Esophagus squamous epithelium (tissue), 5 donors: ENCODE data around the gene MAP1LC3B. TPM values are rescaled to one million over a fixed set of nuclear protein-coding genes. Genes with fewer than 3 reads are reported as not detected.

Experiments
- DNase-seq: peaks from one replicate; lab custom pipeline; 2025; lab: John Stamatoyannopoulos, UW
- H3K27ac ChIP-seq, 4 donors: fragments of 200-600 bp; sonication (generic); one replicate each; pipeline ENCODE4 v1.5.1; 2016 to 2019; ENCODE audit warnings: mild to moderate bottlenecking in 1 of 4
- H3K27me3 ChIP-seq, 4 donors: fragments of 200-600 bp; sonication (generic); 1 replicate in 3 of 4; 2 replicates in 1 of 4; pipeline versions ENCODE4 v1.5.1 to v1.6.0; 2017 to 2021; ENCODE audit warnings: antibody characterized with exemption in 1 of 4
- H3K36me3 ChIP-seq, 3 donors: fragments of 200-600 bp; sonication (generic); one replicate each; pipeline ENCODE4 v1.5.1; 2016 to 2019
- H3K4me1 ChIP-seq, 3 donors: fragments of 200-600 bp; sonication (generic); one replicate each; pipeline ENCODE4 v1.5.1; 2017 to 2019
- H3K4me3 ChIP-seq, 4 donors: fragments of 200-600 bp; sonication (generic); 1 replicate in 3 of 4; 2 replicates in 1 of 4; pipeline ENCODE4 v1.5.1; 2016 to 2019; ENCODE audit warnings: mild to moderate bottlenecking in 2 of 4, moderate library complexity in 1 of 4
- H3K9me3 ChIP-seq, 3 donors: fragments of 200-600 bp; sonication (generic); one replicate each; pipeline ENCODE4 v1.5.1; 2016 to 2019
- POLR2A ChIP-seq, 4 donors: fragments of 450-650 bp; IDR thresholded peaks; one replicate each; pipeline ENCODE4 v1.6.1; 2017; ENCODE audit warnings: antibody characterized with exemption in 4 of 4, mild to moderate bottlenecking in 4 of 4, moderate library complexity in 3 of 4
- WGBS, 2 donors: methylation state at CpG; one replicate each; pipeline ENCODE4 v1.1.5; 2018; 5-methylcytosine and 5-hydroxymethylcytosine counted together
- intact Hi-C: fragments of 100-400 bp; cut with DNase I; formaldehyde crosslinking; loops from one replicate; pipeline ENCODE4 v1.15.0; 2022
- total RNA-seq, 4 donors: library from RNA; depleted of rRNA; stranded (reverse); fragments of >200 nt; gene quantifications; one replicate each; pipeline ENCODE4 v1.1.0, GENCODE V29; 2016
- TF ChIP-seq, protein P1 (sequence below), 6 experiments: fragments of 450-650 bp in 4 of 6; fragments of 200-600 bp in 2 of 6; sonication (generic) in 2 of 6; IDR thresholded peaks; one replicate each; pipeline ENCODE4 v1.5.1; 2016 to 2019; ENCODE audit warnings: antibody characterized with exemption in 6 of 6, mild to moderate bottlenecking in 4 of 6, moderate library complexity in 4 of 6
- donor health status: DM: yes; HTN: yes; CAD: no.

Gene MAP1LC3B
- total RNA-seq, 4 donors from 2014 or later: 14.2 to 38.0 (median 24.4) TPM

DNA sequence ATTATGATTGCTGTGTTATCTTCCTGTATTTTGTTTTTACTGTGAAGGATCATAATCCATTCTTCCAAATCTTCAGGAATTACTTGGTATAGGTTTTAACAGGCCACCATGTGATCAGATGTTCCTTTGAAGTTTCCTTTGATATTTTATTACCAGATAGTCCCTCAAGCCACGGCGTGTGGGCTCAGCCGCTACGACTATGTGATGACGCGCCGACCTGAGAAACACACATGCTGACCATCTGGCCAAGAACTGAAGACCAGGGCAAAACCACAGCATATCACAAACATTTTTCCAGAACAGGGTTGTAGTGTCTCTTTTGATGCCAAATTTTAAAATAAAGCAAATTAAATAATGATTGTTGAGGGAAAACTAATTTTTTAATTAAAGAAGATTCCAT lies 53.4 kb downstream of the MAP1LC3B start:
- no peak for DNase-seq
- intact Hi-C loops: no loop called here
- Histone ChIP-seq H3K4me3 (no peak overlapping the region), H3K4me1 (peaks cover 0 to under 1% (median 0%) of the 10 kb centered on the region in 3 donors), H3K27me3 (no peaks in the 10 kb centered on the region), H3K27ac (no peak overlapping the region), H3K36me3 (peaks cover 0 to 76% (median 0%) of the 10 kb centered on the region in 3 donors), H3K9me3 (no peaks in the 10 kb centered on the region)
- 79 to 97% methylated on average over 7 of the region's 7 CpGs for WGBS, 2 donors
- TF ChIP-seq, protein P1, sequence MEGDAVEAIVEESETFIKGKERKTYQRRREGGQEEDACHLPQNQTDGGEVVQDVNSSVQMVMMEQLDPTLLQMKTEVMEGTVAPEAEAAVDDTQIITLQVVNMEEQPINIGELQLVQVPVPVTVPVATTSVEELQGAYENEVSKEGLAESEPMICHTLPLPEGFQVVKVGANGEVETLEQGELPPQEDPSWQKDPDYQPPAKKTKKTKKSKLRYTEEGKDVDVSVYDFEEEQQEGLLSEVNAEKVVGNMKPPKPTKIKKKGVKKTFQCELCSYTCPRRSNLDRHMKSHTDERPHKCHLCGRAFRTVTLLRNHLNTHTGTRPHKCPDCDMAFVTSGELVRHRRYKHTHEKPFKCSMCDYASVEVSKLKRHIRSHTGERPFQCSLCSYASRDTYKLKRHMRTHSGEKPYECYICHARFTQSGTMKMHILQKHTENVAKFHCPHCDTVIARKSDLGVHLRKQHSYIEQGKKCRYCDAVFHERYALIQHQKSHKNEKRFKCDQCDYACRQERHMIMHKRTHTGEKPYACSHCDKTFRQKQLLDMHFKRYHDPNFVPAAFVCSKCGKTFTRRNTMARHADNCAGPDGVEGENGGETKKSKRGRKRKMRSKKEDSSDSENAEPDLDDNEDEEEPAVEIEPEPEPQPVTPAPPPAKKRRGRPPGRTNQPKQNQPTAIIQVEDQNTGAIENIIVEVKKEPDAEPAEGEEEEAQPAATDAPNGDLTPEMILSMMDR (IDR thresholded peaks at IDR 0.05): no peak
- no peak for TF ChIP-seq POLR2A (IDR thresholded peaks at IDR 0.05)

DNA sequence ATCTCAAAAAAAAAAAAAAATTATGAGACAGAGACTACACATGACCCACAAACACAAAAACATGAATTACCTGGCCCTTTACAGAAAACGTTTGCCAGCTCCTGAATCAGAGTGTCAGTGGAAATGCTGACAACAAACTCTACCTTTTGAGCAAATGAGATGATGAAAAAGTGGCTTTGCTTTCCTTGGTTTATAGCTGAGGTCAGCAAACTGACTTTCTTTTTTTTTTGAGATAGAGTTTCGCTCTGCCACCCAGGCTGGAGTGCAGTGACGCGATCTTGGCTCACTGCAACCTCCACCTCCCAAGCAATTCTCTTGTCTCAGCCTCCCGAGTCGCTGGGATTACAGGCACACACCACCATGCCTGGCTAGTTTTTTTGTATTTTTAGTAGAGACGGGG lies 54.3 kb downstream of the MAP1LC3B start:
- Histone ChIP-seq H3K27me3 (no peaks in the 10 kb centered on the region), H3K36me3 (peaks cover 0 to 86% (median 1%) of the 10 kb centered on the region in 3 donors), H3K4me1 (peaks cover 0 to 5% (median 0%) of the 10 kb centered on the region in 3 donors), H3K4me3 (no peak overlapping the region), H3K27ac (peak overlapping the region in 3 of 4 donors; percentile 62 to 72 (median 64)), H3K9me3 (no peaks in the 10 kb centered on the region)
- TF ChIP-seq POLR2A (IDR thresholded peaks at IDR 0.05): no peak
- TF ChIP-seq, protein P1 (IDR thresholded peaks at IDR 0.05): no peak
- intact Hi-C loops: no loop called here
- 90 to 92% methylated on average over 7 of the region's 7 CpGs for WGBS, 2 donors
- DNase-seq: no peak

DNA sequence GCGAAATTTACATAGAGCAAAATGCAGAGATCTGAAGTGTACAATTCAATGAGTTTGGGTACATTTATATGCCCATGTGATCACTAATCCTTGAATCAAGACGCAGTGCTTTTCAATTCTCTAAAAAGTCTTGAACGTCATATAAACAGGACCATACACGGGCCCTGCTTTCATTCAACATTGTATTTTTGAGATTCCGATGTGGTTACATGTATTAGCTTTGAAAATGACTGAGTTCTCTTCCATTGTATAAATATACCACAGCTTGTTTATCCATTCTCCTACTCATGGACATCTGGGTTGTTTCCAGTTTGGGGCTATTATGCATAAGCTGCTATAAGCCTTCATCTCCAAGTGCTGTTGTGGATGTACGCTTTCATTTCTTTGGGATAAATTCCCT lies 55.2 kb downstream of the MAP1LC3B start:
- 73% methylated on average over 6 of the region's 6 CpGs for WGBS, 2 donors
- DNase-seq: no peak

GRCh38 chr16:87448866-87449265 lies 56.7 kb downstream of the MAP1LC3B start:
- Histone ChIP-seq H3K36me3 (peaks cover 6 to 96% (median 9%) of the 10 kb centered on the region in 3 donors), H3K27me3 (no peaks in the 10 kb centered on the region), H3K27ac (no peak overlapping the region), H3K9me3 (no peaks in the 10 kb centered on the region), H3K4me1 (peaks cover 0 to 5% (median 0%) of the 10 kb centered on the region in 3 donors), H3K4me3 (no peak overlapping the region)
- 83 to 100% methylated on average over 1 to 3 of the region's 12 CpGs for WGBS, 2 donors
- intact Hi-C loops: no loop called here
- no peak for TF ChIP-seq POLR2A (IDR thresholded peaks at IDR 0.05)
- TF ChIP-seq, protein P1 (IDR thresholded peaks at IDR 0.05): no peak
- no peak for DNase-seq

More for the DNA sequence above, 55.2 kb downstream of the MAP1LC3B start:
- Histone ChIP-seq H3K36me3 (peaks cover 0 to 90% (median 9%) of the 10 kb centered on the region in 3 donors), H3K9me3 (no peaks in the 10 kb centered on the region), H3K27ac (peak overlapping the region in 3 of 4 donors; percentile 62 to 72 (median 64)), H3K27me3 (no peaks in the 10 kb centered on the region), H3K4me3 (no peak overlapping the region), H3K4me1 (peaks cover 0 to 5% (median 0%) of the 10 kb centered on the region in 3 donors)
- intact Hi-C loops: no loop called here
- TF ChIP-seq, protein P1 (IDR thresholded peaks at IDR 0.05): no peak
- no peak for TF ChIP-seq POLR2A (IDR thresholded peaks at IDR 0.05)

DNA sequence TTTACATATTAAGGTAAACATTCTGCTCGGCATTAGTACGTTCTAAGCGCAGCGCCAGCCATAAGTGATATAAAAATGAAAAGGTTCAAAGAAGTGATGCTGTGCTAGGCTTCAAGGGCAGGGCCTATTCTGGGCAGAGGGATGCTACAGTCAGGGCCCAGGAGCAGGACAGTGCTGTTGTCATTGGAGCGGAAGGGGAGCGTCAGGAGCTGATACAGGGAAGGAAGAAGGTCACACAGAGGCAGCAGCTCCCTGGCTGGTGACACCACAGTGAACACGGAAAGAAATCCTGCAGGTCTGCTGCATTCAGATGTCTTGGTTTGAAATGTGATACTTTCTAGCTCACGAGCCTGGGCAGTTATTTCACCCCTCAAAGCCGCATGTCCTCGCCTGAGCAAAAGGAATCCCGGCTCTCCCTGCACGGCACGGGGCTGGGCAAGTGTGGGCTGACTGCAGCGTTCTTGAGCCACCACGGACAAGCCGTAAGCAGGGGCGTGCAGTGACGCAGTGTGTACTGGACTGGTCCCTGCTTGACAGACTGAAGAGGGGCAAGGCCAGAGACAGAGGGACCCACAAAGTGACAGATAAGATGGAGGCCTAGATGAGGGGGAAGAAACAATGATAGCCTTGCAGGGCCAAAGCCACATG lies 59.6 kb downstream of the MAP1LC3B start:
- no peak for DNase-seq
- Histone ChIP-seq H3K4me1 (peaks cover 0 to 5% (median 0%) of the 10 kb centered on the region in 3 donors), H3K27ac (no peak overlapping the region), H3K9me3 (no peaks in the 10 kb centered on the region), H3K4me3 (no peak overlapping the region), H3K27me3 (no peaks in the 10 kb centered on the region), H3K36me3 (peaks cover 6 to 93% (median 9%) of the 10 kb centered on the region in 3 donors)
- TF ChIP-seq, protein P1 (IDR thresholded peaks at IDR 0.05): no peak
- 73 to 88% methylated on average over 7 to 18 of the region's 18 CpGs for WGBS, 2 donors
- intact Hi-C loops: no loop called here
